Fibroblast of mammary gland (primary cell): ENCODE data around the gene RUNX1.
"Not testable (repeated sequence)": the region's sequence is repeated elsewhere in the genome, so short reads cannot be mapped to it uniquely, and the experiment has no call there.

Experiments
- DNase-seq: peaks from one replicate; pipeline ENCODE4 v3.0.0-alpha.2; 2010; ENCODE audit warnings: low read depth
- H3K4me3 ChIP-seq: 2 replicates; pipeline ENCODE4 v1.5.1; 2011; ENCODE audit warnings: low read depth, mild to moderate bottlenecking, low read length, moderate library complexity; ENCODE audit not compliant: control insufficient read depth
- CTCF ChIP-seq: conservative IDR thresholded peaks from 2 replicates; pipeline ENCODE4 v1.5.1; 2011; ENCODE audit warnings: low read depth, low read length, inconsistent platforms; ENCODE audit not compliant: control insufficient read depth, insufficient read depth

RUNX1 gene

GRCh38 chr21:34956416-34957316 is 92.4 kb downstream of the RUNX1 start:
- no peak overlapping the region for H3K4me3 ChIP-seq
- DNase-seq, result no peak
- TF ChIP-seq CTCF, result no peak

- no peak overlapping the region for H3K4me3 ChIP-seq
- TF ChIP-seq CTCF, result no peak
- DNase-seq, result no peak
Measured at GRCh38 chr21:34953950-34954349, 95.2 kb downstream of the RUNX1 start.

GRCh38 chr21:34952701-34953100 is 96.4 kb downstream of the RUNX1 start:
- no peak for TF ChIP-seq CTCF
- no peak for DNase-seq
- H3K4me3 ChIP-seq, result no peak overlapping the region

GRCh38 chr21:34951868-34952267 is 97.2 kb downstream of the RUNX1 start:
- DNase-seq, H3K4me3 ChIP-seq: not testable (repeated sequence)

GRCh38 chr21:34950980-34951379 is 98.1 kb downstream of the RUNX1 start:
- no peak overlapping the region for H3K4me3 ChIP-seq
- no peak for TF ChIP-seq CTCF
- DNase-seq, result no peak

GRCh38 chr21:34949499-34949898 is 99.6 kb downstream of the RUNX1 start:
- DNase-seq, result no peak
- TF ChIP-seq CTCF, result no peak
- H3K4me3 ChIP-seq, result no peak overlapping the region

GRCh38 chr21:34949030-34949429 is 100.1 kb downstream of the RUNX1 start:
- no peak overlapping the region for H3K4me3 ChIP-seq
- TF ChIP-seq CTCF, result no peak

More at GRCh38 chr21:34949030-34949429, 100.1 kb downstream of the RUNX1 start:
- DNase-seq, result no peak
